ENCODE measurements around the gene CADM4. TPM values are rescaled to one million over a fixed set of nuclear protein-coding genes. Genes with fewer than 3 reads are reported as not detected.

Gene CADM4
- total RNA-seq, result 0.54 and 1.2 TPM in 2 replicates

GRCh38 chr19:43639519-43640423 lies at the start of gene CADM4:
Gene CADM4 (minus strand): TSS chr19:43639850. CDS start chr19:43639790, 60 bp downstream.

GRCh38 chr19:43619262-43620060 lies 20.2 kb downstream of the CADM4 start, which contains the start of gene ZNF428:
Gene ZNF428 (minus strand): TSS chr19:43619629. CDS start chr19:43614304, 5,325 bp downstream.

GRCh38 chr19:43611788-43612187 lies 27.9 kb downstream of the CADM4 start, which contains the start of gene SRRM5:
Gene SRRM5 (plus strand): TSS chr19:43612088. CDS start chr19:43612122, 34 bp downstream.

GRCh38 chr19:43595999-43596841 lies 43.4 kb downstream of the CADM4 start, which contains the start of the genes IRGQ and ZNF576:
Gene IRGQ (minus strand): TSS chr19:43596134. CDS start chr19:43595338, 796 bp downstream.
Gene ZNF576 (plus strand): TSS chr19:43596595. CDS start chr19:43597109, 514 bp downstream.

GRCh38 chr19:43575156-43575950 lies 64.3 kb downstream of the CADM4 start, which contains the start of the genes PINLYP and XRCC1:
Gene PINLYP (plus strand): TSS chr19:43575801. CDS start chr19:43577192, 1,391 bp downstream.
Gene XRCC1 (minus strand): TSS chr19:43575527. CDS start chr19:43575458, 69 bp downstream.

Small RNA genes within 50 kb of the gene (small RNA-seq; reads per million reads assigned to genes)
- gene RN7SL368P, result not detected

Other genes starting within 250 kb of the CADM4 start
- gene TEX101, start 225.0 kb downstream of the CADM4 start, total RNA-seq, result not detected in 2 replicates
- gene LYPD3, start 174.2 kb downstream of the CADM4 start, total RNA-seq, result 35.5 and 65.2 TPM in 2 replicates
- gene PHLDB3, start 135.1 kb downstream of the CADM4 start, total RNA-seq, result 24.8 and 45.5 TPM in 2 replicates
- 174 and 189 TPM in 2 replicates for gene ETHE1, start 112.6 kb downstream of the CADM4 start, total RNA-seq
- under 0.01 TPM in 1 of 2 replicates, not detected in the other for gene ZNF575, start 106.7 kb downstream of the CADM4 start, total RNA-seq
- gene XRCC1, start 64.3 kb downstream of the CADM4 start, total RNA-seq, result 27.0 and 51.8 TPM in 2 replicates
- 2.4 and 11.0 TPM in 2 replicates for gene PINLYP, start 64.0 kb downstream of the CADM4 start, total RNA-seq
- 16.9 and 18.5 TPM in 2 replicates for gene IRGQ, start 43.7 kb downstream of the CADM4 start, total RNA-seq
- 7.9 and 9.0 TPM in 2 replicates for gene ZNF576, start 43.3 kb downstream of the CADM4 start, total RNA-seq
- gene SRRM5, start 27.8 kb downstream of the CADM4 start, total RNA-seq, result under 0.01 and 0.22 TPM in 2 replicates
- 20.8 and 27.9 TPM in 2 replicates for gene ZNF428, start 20.2 kb downstream of the CADM4 start, total RNA-seq
- gene PLAUR, start 30.3 kb upstream of the CADM4 start, total RNA-seq, result 45.1 and 48.3 TPM in 2 replicates
- gene IRGC, start 76.2 kb upstream of the CADM4 start, total RNA-seq, result not detected in 2 replicates
- 17.5 and 27.1 TPM in 2 replicates for gene SMG9, start 115.1 kb upstream of the CADM4 start, total RNA-seq
- 85.2 and 95.4 TPM in 2 replicates for gene KCNN4, start 141.1 kb upstream of the CADM4 start, total RNA-seq
- 10.8 and 12.2 TPM in 2 replicates for gene LYPD5, start 162.6 kb upstream of the CADM4 start, total RNA-seq
- 14.7 and 18.8 TPM in 2 replicates for gene ZNF283, start 187.5 kb upstream of the CADM4 start, total RNA-seq
- gene ZNF404, start 244.1 kb upstream of the CADM4 start, total RNA-seq, result 1.4 and 4.3 TPM in 2 replicates

All from placental epithelial cell (primary cell).